ENCODE results near the gene CLBA1. TPM values are rescaled to one million over a fixed set of nuclear protein-coding genes. Genes with fewer than 3 reads are reported as not detected.

The CLBA1 gene
- total RNA-seq, 4 donors from 2014 or later, result 1.3 to 11.1 (median 10.1) TPM; not detected in 1

GRCh38 chr14:104969741-104970230 is 15.8 kb upstream of the CLBA1 start:
- Histone ChIP-seq H3K27me3 (no peaks in the 10 kb centered on the region), H3K4me1 (peaks cover 22 to 26% of the 10 kb centered on the region in 2 donors), H3K27ac (peak overlapping the region; percentile 95 to 99), H3K9me3 (no peaks in the 10 kb centered on the region), H3K36me3 (no peaks in the 10 kb centered on the region), H3K4me3 (peak overlapping the region; percentile 34 to 38)
- peak in 1 of 2 donors; percentile 46 for DNase-seq
- intact Hi-C loops (cut with DNase I; ENCODE audit: low total_unique reads), result no loop called here
- TF ChIP-seq POLR2A (IDR thresholded peaks at IDR 0.05) (no peak), CTCF (IDR thresholded peaks at IDR 0.05) (no peak)

- Histone ChIP-seq H3K27ac (peak overlapping the region; percentile 95 to 99), H3K4me1 (peaks cover 28 to 32% of the 10 kb centered on the region in 2 donors), H3K27me3 (no peaks in the 10 kb centered on the region), H3K4me3 (peak overlapping the region; percentile 34 to 38), H3K9me3 (no peaks in the 10 kb centered on the region), H3K36me3 (no peaks in the 10 kb centered on the region)
- peak; percentile 92 to 94 for DNase-seq
- TF ChIP-seq POLR2A (IDR thresholded peaks at IDR 0.05) (peak; percentile 16 to 63), CTCF (IDR thresholded peaks at IDR 0.05) (no peak)
- intact Hi-C loops (cut with DNase I; ENCODE audit: low total_unique reads), result no loop called here
Measured at GRCh38 chr14:104970231-104971068, 15.1 kb upstream of the CLBA1 start.

GRCh38 chr14:104971447-104972240 is 13.9 kb upstream of the CLBA1 start:
- DNase-seq, result peak in 1 of 2 donors; percentile 38
- peaks cover 30 to 44% of the 10 kb centered on the region in 2 donors for H3K4me1 ChIP-seq
- H3K27ac ChIP-seq, result peak overlapping the region; percentile 95 to 99
- intact Hi-C loops (cut with DNase I; ENCODE audit: low total_unique reads), result no loop called here
- no peaks in the 10 kb centered on the region for H3K9me3 ChIP-seq
- H3K27me3 ChIP-seq, result no peaks in the 10 kb centered on the region
- TF ChIP-seq POLR2A (IDR thresholded peaks at IDR 0.05) (no peak), CTCF (IDR thresholded peaks at IDR 0.05) (no peak)
- no peaks in the 10 kb centered on the region for H3K36me3 ChIP-seq
- H3K4me3 ChIP-seq, result no peak overlapping the region

GRCh38 chr14:104972301-104973134 is 13.1 kb upstream of the CLBA1 start:
- TF ChIP-seq POLR2A (IDR thresholded peaks at IDR 0.05), result no peak
- peak in 1 of 4 experiments; percentile 1 for TF ChIP-seq CTCF (IDR thresholded peaks at IDR 0.05)
- Histone ChIP-seq H3K27ac (peak overlapping the region; percentile 95 to 99), H3K4me3 (no peak overlapping the region), H3K27me3 (no peaks in the 10 kb centered on the region), H3K36me3 (no peaks in the 10 kb centered on the region), H3K9me3 (no peaks in the 10 kb centered on the region), H3K4me1 (peaks cover 30 to 48% of the 10 kb centered on the region in 2 donors)
- intact Hi-C loops (cut with DNase I; ENCODE audit: low total_unique reads), result no loop called here
- peak; percentile 77 to 80 for DNase-seq

All from uterus (tissue), 4 donors.